ENCODE data around the gene LKAAEAR1. TPM values are rescaled to one million over a fixed set of nuclear protein-coding genes. Genes with fewer than 3 reads are reported as not detected.
A peak's percentile ranks its signal among the peaks of the same experiment; 100 is the strongest.

The LKAAEAR1 gene
- total and polyA plus RNA-seq, 2 of the 4 experiments (the other 2 are of a cell fraction): 0.21 TPM; not detected in 1

- 0 out of 2 replicates have a peak, but pooled peaks have one; percentile 4 for TF ChIP-seq NFE2L2 (IDR thresholded peaks at IDR 0.05; ENCODE audit: low read depth, low read length)
These were observed 20.0 kb downstream of the LKAAEAR1 start (continued) for GRCh38 chr20:64064145-64064698.

DNA sequence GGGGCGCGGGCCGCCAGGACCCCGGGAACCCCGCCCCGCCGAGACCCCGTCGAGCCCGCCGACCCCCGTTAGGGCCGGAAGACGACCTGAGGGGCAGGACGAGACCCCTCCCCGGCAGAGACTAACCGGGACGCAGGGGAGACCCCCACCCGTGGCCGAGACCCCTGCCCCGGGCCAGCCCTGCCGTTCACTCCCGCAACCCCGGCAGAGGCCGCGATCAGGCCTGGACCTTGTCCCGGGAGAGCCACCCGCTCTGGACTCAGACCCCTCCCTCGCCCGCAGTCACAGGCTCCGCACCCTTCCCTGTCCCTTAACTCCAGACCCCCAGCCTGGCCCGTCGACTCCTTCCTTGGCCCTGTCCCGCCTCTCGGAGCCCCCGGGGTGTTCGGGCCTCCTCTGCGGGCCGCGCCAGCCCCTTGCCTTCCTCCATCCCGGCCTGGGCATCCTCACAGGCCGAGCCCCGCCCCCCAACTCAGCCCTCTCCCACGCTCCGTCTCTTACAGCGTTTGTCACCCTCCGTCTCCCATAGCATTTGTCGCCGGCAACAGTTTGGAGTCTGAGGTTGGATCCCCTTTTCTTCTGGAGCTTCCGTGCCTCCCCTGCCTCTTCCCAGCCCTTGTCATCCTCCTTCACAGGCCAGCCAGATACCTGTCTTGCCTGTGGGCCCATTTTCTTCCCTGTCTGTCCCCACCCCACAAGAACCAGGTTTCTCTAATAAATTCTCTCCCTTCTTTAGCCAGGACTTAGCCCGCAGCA lies 20.6 kb downstream of the LKAAEAR1 start:
- peaks cover 15% of the 10 kb centered on the region for H4K20me1 ChIP-seq (ENCODE audit: insufficient read depth, low read length)
- no peaks in the 10 kb centered on the region for H3K27me3 ChIP-seq (ENCODE audit: control insufficient read depth, insufficient read depth, low read length)
- intact Hi-C loops (cut with micrococcal nuclease): no loop called here
- peak overlapping the region; percentile 62 for H2BK5ac ChIP-seq (ENCODE audit: low read depth, low read length, poor library complexity, severe bottlenecking)
- no peak overlapping the region; the same call in 1 of the 2 replicates for H2BK120ac ChIP-seq (ENCODE audit: low read depth, low read length)
- H2AK5ac ChIP-seq (ENCODE audit: low read depth, low read length): peak overlapping the region; percentile 85
- ATAC-seq (ENCODE audit: low read depth): peak; percentile 6
- peak overlapping the region; percentile 45 for H3K14ac ChIP-seq (replicated peaks; ENCODE audit: low read depth, low read length)
- dilution Hi-C loops (cut with HindIII; ENCODE audit: low sequenced_read_pairs, unreplicated experiment): no loop called here
- TF ChIP-seq, protein P1, sequence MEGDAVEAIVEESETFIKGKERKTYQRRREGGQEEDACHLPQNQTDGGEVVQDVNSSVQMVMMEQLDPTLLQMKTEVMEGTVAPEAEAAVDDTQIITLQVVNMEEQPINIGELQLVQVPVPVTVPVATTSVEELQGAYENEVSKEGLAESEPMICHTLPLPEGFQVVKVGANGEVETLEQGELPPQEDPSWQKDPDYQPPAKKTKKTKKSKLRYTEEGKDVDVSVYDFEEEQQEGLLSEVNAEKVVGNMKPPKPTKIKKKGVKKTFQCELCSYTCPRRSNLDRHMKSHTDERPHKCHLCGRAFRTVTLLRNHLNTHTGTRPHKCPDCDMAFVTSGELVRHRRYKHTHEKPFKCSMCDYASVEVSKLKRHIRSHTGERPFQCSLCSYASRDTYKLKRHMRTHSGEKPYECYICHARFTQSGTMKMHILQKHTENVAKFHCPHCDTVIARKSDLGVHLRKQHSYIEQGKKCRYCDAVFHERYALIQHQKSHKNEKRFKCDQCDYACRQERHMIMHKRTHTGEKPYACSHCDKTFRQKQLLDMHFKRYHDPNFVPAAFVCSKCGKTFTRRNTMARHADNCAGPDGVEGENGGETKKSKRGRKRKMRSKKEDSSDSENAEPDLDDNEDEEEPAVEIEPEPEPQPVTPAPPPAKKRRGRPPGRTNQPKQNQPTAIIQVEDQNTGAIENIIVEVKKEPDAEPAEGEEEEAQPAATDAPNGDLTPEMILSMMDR (conservative IDR thresholded peaks at IDR 0.05; ENCODE audit: low read depth, low read length): no peak
- TF ChIP-seq RCOR1 (IDR thresholded peaks at IDR 0.05; ENCODE audit: insufficient replicate concordance, low read length) (no peak), POLR2A (IDR thresholded peaks at IDR 0.05; ENCODE audit: low read depth, low read length) (no peak), FOS (IDR thresholded peaks at IDR 0.05; ENCODE audit: low read depth, low read length) (no peak), SMC3 (IDR thresholded peaks at IDR 0.05; ENCODE audit: low read depth, low read length) (no peak), BHLHE40 (IDR thresholded peaks at IDR 0.05; ENCODE audit: low read depth, low read length) (no peak)
- H4K91ac ChIP-seq (ENCODE audit: insufficient read depth, low read depth, low read length): peak overlapping the region; percentile 68
- H2AK9ac ChIP-seq (replicated peaks; ENCODE audit: low read depth, low read length, poor library complexity): peak overlapping the region; percentile 99
- H4K5ac ChIP-seq (ENCODE audit: low read depth, low read length): no peak overlapping the region
- H3K4me3 ChIP-seq (ENCODE audit: insufficient read depth, low read depth, low read length): peak overlapping the region; percentile 87
- ChIA-PET POLR2A (ENCODE audit: unreplicated experiment) (interaction anchor here (0.6 kb wide), 2 partner anchors 9 to 10 kb away, joined by 3 read pairs; no protein-coding TSS in a partner anchor), CTCF (interaction anchor here (1.5 kb wide), 1 partner anchor 83 kb away, joined by 3 read pairs; the partner anchor contains the start of gene PRPF6)
- H3K9me1 ChIP-seq (ENCODE audit: insufficient read depth, low read length): peaks cover 19% of the 10 kb centered on the region
- H4K8ac ChIP-seq (ENCODE audit: low read depth in 2 of 2, low read length in 2 of 2): peak overlapping the region; percentile 80 to 82; a peak in 3 of 4 replicates
- H3K23ac ChIP-seq (ENCODE audit: low read depth, low read length): peak overlapping the region; percentile 82; the same call in 1 of the 2 replicates
- H2BK15ac ChIP-seq (ENCODE audit: low read depth, low read length): peak overlapping the region; percentile 58; the same call in 1 of the 3 replicates
- no peaks in the 10 kb centered on the region for H3K36me3 ChIP-seq (ENCODE audit: control insufficient read depth, insufficient read depth, low read length)
- peak overlapping the region; percentile 40; the same call in 1 of the 2 replicates for H3K56ac ChIP-seq (ENCODE audit: extremely low read depth, insufficient read depth, low read length)
- peak overlapping the region; percentile 90 for H3K4ac ChIP-seq (ENCODE audit: low read depth, low read length)
- in situ Hi-C loops (cut with MboI; ENCODE audit: low sequenced_read_pairs): no loop called here
- BruUV-seq (replicated peaks): no TSS peak
- no peak overlapping the region for H3K18ac ChIP-seq (ENCODE audit: low read depth, low read length)
- peak overlapping the region; percentile 92 for H3K9ac ChIP-seq (ENCODE audit: low read depth, low read length)
- 0% methylated on average over 15 of the region's 51 CpGs; no CpG with 5 or more reads in 1 of the 2 experiments for WGBS, 2 experiments (ENCODE audit: extremely low coverage in 2 of 2, insufficient read length in 1 of 2)
- H3K4me2 ChIP-seq (ENCODE audit: low read depth, low read length): peak overlapping the region; percentile 88
- peak overlapping the region; percentile 97 for H2AFZ ChIP-seq (replicated peaks; ENCODE audit: low read length, poor library complexity)
- peaks cover 27% of the 10 kb centered on the region for H3K4me1 ChIP-seq (ENCODE audit: control insufficient read depth, insufficient read depth, low read length)
- H3K79me1 ChIP-seq (ENCODE audit: low read depth in 1 of 2, low read length in 2 of 2): peaks cover 10 to 38% of the 10 kb centered on the region in 2 experiments; a peak in 3 of 4 replicates
- H3K9me3 ChIP-seq (ENCODE audit: control insufficient read depth, insufficient read depth, low read length): no peaks in the 10 kb centered on the region
- H3K27ac ChIP-seq (ENCODE audit: insufficient read depth, low read length): peak overlapping the region; percentile 66
- no peak for DNase-seq
- H2BK20ac ChIP-seq (ENCODE audit: low read depth, low read length): 0 out of 2 replicates have a peak overlapping the region, but pooled peaks have one; percentile 35
